CD4-positive, alpha-beta memory T cell (primary cell): Measurements from ENCODE around the gene EDC4. TPM values are rescaled to one million over a fixed set of nuclear protein-coding genes. Genes with fewer than 3 reads are reported as not detected.

Experiments
- CTCF ChIA-PET: fragments of 350-600 bp; sonication (Branson Sonifier 250); formaldehyde crosslinking; loops from one replicate; lab custom pipeline; 2021; ENCODE audit warnings: inconsistent platforms; ENCODE audit not compliant: partially characterized antibody; lab: Charles Lee
- POLR2A ChIA-PET: fragments of 350-600 bp; sonication (Branson Sonifier 250); formaldehyde crosslinking; loops from one replicate; lab custom pipeline; 2021; ENCODE audit not compliant: partially characterized antibody; lab: Charles Lee
- DNase-seq, 5 donors: peaks; one replicate each; pipeline versions ENCODE4 v3.0.0 to v3.0.0-alpha.2; 2020 to 2022; ENCODE audit warnings: mixed read lengths in 1 of 5
- H3K27ac ChIP-seq: one replicate; pipeline ENCODE4 v1.7.0; 2013; ENCODE audit warnings: low read depth, low read length
- H3K27me3 ChIP-seq: 2 replicates; pipeline ENCODE4 v1.7.0; 2013; ENCODE audit warnings: mild to moderate bottlenecking, low read length, moderate library complexity; ENCODE audit not compliant: insufficient read depth
- H3K36me3 ChIP-seq: 2 replicates; pipeline ENCODE4 v1.7.0; 2013; ENCODE audit warnings: mild to moderate bottlenecking, low read length, moderate library complexity; ENCODE audit not compliant: insufficient read depth
- H3K4me1 ChIP-seq: 2 replicates; pipeline ENCODE4 v1.7.0; 2013; ENCODE audit warnings: mild to moderate bottlenecking, low read length, moderate library complexity; ENCODE audit not compliant: insufficient read depth
- H3K4me3 ChIP-seq, 2 donors: one replicate each; pipeline ENCODE4 v1.7.0; 2013; ENCODE audit warnings: low read length in 2 of 2, mild to moderate bottlenecking in 1 of 2
- H3K9me3 ChIP-seq, 2 donors: one replicate each; pipeline ENCODE4 v1.7.0; 2013; ENCODE audit warnings: low read length in 2 of 2, control low read depth in 1 of 2; ENCODE audit not compliant: control insufficient read depth in 1 of 2
- H3K27ac Mint-ChIP-seq, 7 donors: one replicate each; pipeline ENCODE4 v1.8.0; 2020 to 2021; ENCODE audit warnings: mixed read lengths in 7 of 7, mild to moderate bottlenecking in 6 of 7, inconsistent platforms in 3 of 7, moderate library complexity in 3 of 7
- H3K27me3 Mint-ChIP-seq, 2 donors: one replicate each; pipeline ENCODE4 v1.8.0; 2020 to 2021; ENCODE audit warnings: mixed read lengths in 2 of 2
- H3K36me3 Mint-ChIP-seq, 2 donors: one replicate each; pipeline ENCODE4 v1.8.0; 2020 to 2021; ENCODE audit warnings: mixed read lengths in 2 of 2, inconsistent platforms in 1 of 2, mild to moderate bottlenecking in 1 of 2
- H3K4me1 Mint-ChIP-seq, 4 donors: one replicate each; pipeline ENCODE4 v1.8.0; 2020 to 2021; ENCODE audit warnings: mixed read lengths in 4 of 4, mild to moderate bottlenecking in 1 of 4
- H3K4me3 Mint-ChIP-seq, 8 donors: one replicate each; pipeline ENCODE4 v1.8.0; 2020 to 2021; ENCODE audit warnings: mixed read lengths in 8 of 8, mild to moderate bottlenecking in 7 of 8, moderate library complexity in 6 of 8, inconsistent platforms in 3 of 8
- H3K9me3 Mint-ChIP-seq, 8 donors: one replicate each; pipeline ENCODE4 v1.8.0; 2020 to 2021; ENCODE audit warnings: mixed read lengths in 8 of 8, mild to moderate bottlenecking in 5 of 8, inconsistent platforms in 3 of 8, moderate library complexity in 1 of 8
- intact Hi-C: fragments of 100-400 bp; cut with micrococcal nuclease; formaldehyde crosslinking; loops from one replicate; pipeline ENCODE4 v1.15.1; 2023
- polyA plus RNA-seq, 2 donors: library from polyadenylated mRNA; unstranded; fragments of 300-500 nt; fragmentation: Illumina TruSeq; gene quantifications; one replicate each; pipeline ENCODE4 v1.2.3, GENCODE V29; 2021
- total RNA-seq, 2 experiments: library from RNA; stranded (reverse); gene quantifications; one replicate each; pipeline ENCODE4 v1.2.3, GENCODE V29; 2021

EDC4 gene
- total RNA-seq (100 to 1,000 TPM; 141 to 144 TPM), polyA plus RNA-seq (10 to 100 TPM; 18.5 to 37.3 TPM)

- POLR2A ChIA-PET, result interaction anchor here (0.6 to 3.7 kb wide), 18 partner anchors 8 to 213 kb away, joined by 3 to 29 read pairs (median 4); partner anchors contain the start of genes ACD, CENPT, DDX28 and DUS2
- H3K9me3 ChIP-seq, result no peaks in the 10 kb centered on the region
- CTCF ChIA-PET, result interaction anchor here (0.7 to 1.6 kb wide), 9 partner anchors 13 to 352 kb away, joined by 3 to 6 read pairs (median 3); no protein-coding TSS in a partner anchor
- peak; percentile 83 to 89 (median 85) for DNase-seq
- Mint-ChIP-seq H3K4me1 (peaks cover 25 to 43% (median 33%) of the 10 kb centered on the region in 4 donors), H3K9me3 (peaks cover 0 to 1% (median 0%) of the 10 kb centered on the region in 8 donors), H3K27me3 (no peaks in the 10 kb centered on the region), H3K4me3 (peak within 1 kb of the TSS; percentile 82 to 95 (median 94)), H3K27ac (peak within 1 kb of the TSS; percentile 82 to 96 (median 95)), H3K36me3 (peaks cover 18 to 61% of the 10 kb centered on the region in 2 donors)
- intact Hi-C loops, result loop anchor here (1.0 kb wide), 2 partner anchors 27 to 31 kb away; partner anchors contain the start of genes NUTF2 and THAP11
- H3K4me3 ChIP-seq, result peak within 1 kb of the TSS; percentile 88 to 90
- no peaks in the 10 kb centered on the region for H3K27me3 ChIP-seq
- peaks cover 36% of the 10 kb centered on the region for H3K4me1 ChIP-seq
- H3K27ac ChIP-seq, result peak within 1 kb of the TSS; percentile 91
- H3K36me3 ChIP-seq, result peaks cover 29% of the 10 kb centered on the region
These were observed at the start of gene EDC4 for GRCh38 chr16:67872631-67873434. Gene EDC4 (plus strand): TSS chr16:67873052. CDS start chr16:67873262, 210 bp downstream.

GRCh38 chr16:67825119-67825518 is 47.7 kb upstream of the EDC4 start:
- Histone ChIP-seq H3K4me1 (no peaks in the 10 kb centered on the region), H3K4me3 (no peak overlapping the region), H3K27me3 (no peaks in the 10 kb centered on the region), H3K36me3 (peaks cover 12% of the 10 kb centered on the region), H3K27ac (no peak overlapping the region), H3K9me3 (no peaks in the 10 kb centered on the region)
- Mint-ChIP-seq H3K4me1 (no peaks in the 10 kb centered on the region), H3K4me3 (no peak overlapping the region), H3K9me3 (no peaks in the 10 kb centered on the region), H3K27ac (peak overlapping the region in 2 of 7 donors; percentile 8 to 22), H3K27me3 (no peaks in the 10 kb centered on the region), H3K36me3 (peaks cover 4 to 28% of the 10 kb centered on the region in 2 donors)
- CTCF ChIA-PET, result interaction anchor here (1.2 to 4.3 kb wide), 2 partner anchors 9 to 59 kb away, joined by 3 to 25 read pairs; no protein-coding TSS in a partner anchor
- POLR2A ChIA-PET, result no interaction called here
- intact Hi-C loops, result no loop called here
- no peak for DNase-seq

- Mint-ChIP-seq H3K36me3 (peaks cover 4 to 35% of the 10 kb centered on the region in 2 donors), H3K27me3 (no peaks in the 10 kb centered on the region), H3K4me3 (no peak overlapping the region), H3K27ac (no peak overlapping the region), H3K9me3 (no peaks in the 10 kb centered on the region), H3K4me1 (no peaks in the 10 kb centered on the region)
- Histone ChIP-seq H3K4me1 (no peaks in the 10 kb centered on the region), H3K9me3 (no peaks in the 10 kb centered on the region), H3K27ac (no peak overlapping the region), H3K36me3 (peaks cover 19% of the 10 kb centered on the region), H3K27me3 (no peaks in the 10 kb centered on the region), H3K4me3 (no peak overlapping the region)
- DNase-seq, result no peak
- ChIA-PET POLR2A (interaction anchor here (1.2 to 1.7 kb wide), 2 partner anchors 10 to 20 kb away, joined by 3 to 4 read pairs; no protein-coding TSS in a partner anchor), CTCF (interaction anchor here (1.2 to 4.3 kb wide), 2 partner anchors 10 to 58 kb away, joined by 3 to 25 read pairs; no protein-coding TSS in a partner anchor)
- intact Hi-C loops, result no loop called here
These were observed 46.9 kb upstream of the EDC4 start for GRCh38 chr16:67825906-67826305.

- peaks cover 31% of the 10 kb centered on the region for H3K36me3 ChIP-seq
- Mint-ChIP-seq H3K27ac (no peak overlapping the region), H3K36me3 (peaks cover 4 to 45% of the 10 kb centered on the region in 2 donors)
These were observed 44.2 kb upstream of the EDC4 start for GRCh38 chr16:67828651-67829050.

GRCh38 chr16:67833030-67833414 is 39.8 kb upstream of the EDC4 start:
- H3K27ac Mint-ChIP-seq, result peak overlapping the region in 5 of 7 donors; percentile 32 to 84 (median 57)
- Histone ChIP-seq H3K36me3 (peaks cover 31% of the 10 kb centered on the region), H3K27me3 (no peaks in the 10 kb centered on the region), H3K4me3 (peak overlapping the region; percentile 53 to 74), H3K4me1 (peaks cover 16% of the 10 kb centered on the region), H3K27ac (peak overlapping the region; percentile 60), H3K9me3 (no peaks in the 10 kb centered on the region)
- H3K4me1 Mint-ChIP-seq, result peaks cover 10 to 21% (median 15%) of the 10 kb centered on the region in 4 donors
- intact Hi-C loops, result loop anchor here (1.0 kb wide), 3 partner anchors 9 to 27 kb away; partner anchors contain the start of genes NUTF2, RANBP10, THAP11 and TSNAXIP1
- H3K4me3 Mint-ChIP-seq, result peak overlapping the region; percentile 87 to 95 (median 91)
- DNase-seq, result no peak
- H3K36me3 Mint-ChIP-seq, result peaks cover 4 to 39% of the 10 kb centered on the region in 2 donors
- no peaks in the 10 kb centered on the region for H3K27me3 Mint-ChIP-seq
- H3K9me3 Mint-ChIP-seq, result no peaks in the 10 kb centered on the region
- CTCF ChIA-PET, result interaction anchor here (0.9 to 2.5 kb wide), 6 partner anchors 12 to 312 kb away, joined by 3 to 17 read pairs (median 6); partner anchors contain the start of genes RANBP10 and TSNAXIP1
- POLR2A ChIA-PET, result interaction anchor here (0.5 to 5.6 kb wide), 9 partner anchors 12 to 352 kb away, joined by 4 to 60 read pairs (median 8); partner anchors contain the start of genes ATP6V0D1, CARMIL2, CTCF and NUTF2

More at GRCh38 chr16:67828651-67829050, 44.2 kb upstream of the EDC4 start:
- ChIA-PET CTCF (interaction anchor here (4.3 kb wide), 1 partner anchor 13 kb away, joined by 25 read pairs; no protein-coding TSS in a partner anchor), POLR2A (interaction anchor here (1.6 kb wide), 1 partner anchor 18 kb away, joined by 4 read pairs; no protein-coding TSS in a partner anchor)
- Mint-ChIP-seq H3K27me3 (no peaks in the 10 kb centered on the region), H3K9me3 (no peaks in the 10 kb centered on the region), H3K4me1 (peaks cover 7 to 16% (median 10%) of the 10 kb centered on the region in 4 donors), H3K4me3 (no peak overlapping the region)
- DNase-seq, result no peak
- Histone ChIP-seq H3K27me3 (no peaks in the 10 kb centered on the region), H3K4me1 (peaks cover 10% of the 10 kb centered on the region), H3K27ac (no peak overlapping the region), H3K9me3 (no peaks in the 10 kb centered on the region), H3K4me3 (no peak overlapping the region)
- intact Hi-C loops, result no loop called here

GRCh38 chr16:67833415-67834241 is 39.2 kb upstream of the EDC4 start:
- H3K36me3 ChIP-seq, result peaks cover 31% of the 10 kb centered on the region
- no peaks in the 10 kb centered on the region for H3K27me3 Mint-ChIP-seq
- ChIA-PET POLR2A (interaction anchor here (0.5 to 5.6 kb wide), 14 partner anchors 8 to 352 kb away, joined by 3 to 60 read pairs (median 5); partner anchors contain the start of genes ATP6V0D1, CARMIL2, CTCF and EDC4), CTCF (interaction anchor here (0.6 to 2.5 kb wide), 8 partner anchors 11 to 312 kb away, joined by 3 to 17 read pairs (median 4); partner anchors contain the start of genes RANBP10 and TSNAXIP1)
- H3K36me3 Mint-ChIP-seq, result peaks cover 4 to 33% of the 10 kb centered on the region in 2 donors
- no peaks in the 10 kb centered on the region for H3K9me3 Mint-ChIP-seq
- peak overlapping the region; percentile 80 to 91 (median 85) for H3K27ac Mint-ChIP-seq
- H3K4me3 ChIP-seq, result peak overlapping the region; percentile 53 to 74
- no peaks in the 10 kb centered on the region for H3K27me3 ChIP-seq
- H3K4me3 Mint-ChIP-seq, result peak overlapping the region; percentile 87 to 95 (median 91)
- H3K4me1 Mint-ChIP-seq, result peaks cover 10 to 21% (median 15%) of the 10 kb centered on the region in 4 donors
- intact Hi-C loops, result loop anchor here (1.0 kb wide), 3 partner anchors 9 to 27 kb away; partner anchors contain the start of genes NUTF2, RANBP10, THAP11 and TSNAXIP1
- peak overlapping the region; percentile 60 for H3K27ac ChIP-seq
- no peaks in the 10 kb centered on the region for H3K9me3 ChIP-seq
- H3K4me1 ChIP-seq, result peaks cover 16% of the 10 kb centered on the region
- DNase-seq, result peak; percentile 90 to 94 (median 91)
